Transverse colon (tissue), 4 donors: Measurements from ENCODE around the gene GORAB. TPM values are rescaled to one million over a fixed set of nuclear protein-coding genes. Genes with fewer than 3 reads are reported as not detected.

Experiments used
- DNase-seq: peaks from one replicate; pipeline ENCODE4 v3.0.0-alpha.2; 2019
- H3K27ac ChIP-seq, 4 donors: fragments of 200-600 bp; sonication (generic); 2 replicates each; pipeline ENCODE4 v1.5.1; 2016 to 2018; ENCODE audit warnings: inconsistent platforms in 4 of 4
- H3K27me3 ChIP-seq: fragments of 200-600 bp; sonication (generic); 2 replicates; pipeline ENCODE4 v1.5.1; 2017; ENCODE audit warnings: inconsistent platforms
- H3K36me3 ChIP-seq, 4 donors: fragments of 200-600 bp; sonication (generic); 2 replicates each; pipeline ENCODE4 v1.5.1; 2017 to 2019; ENCODE audit warnings: inconsistent platforms in 4 of 4
- H3K4me1 ChIP-seq, 4 donors: fragments of 200-600 bp; sonication (generic); 2 replicates each; pipeline ENCODE4 v1.5.1; 2017 to 2020; ENCODE audit warnings: inconsistent platforms in 4 of 4
- H3K4me3 ChIP-seq, 4 donors: fragments of 200-600 bp; sonication (generic); 1 replicate in 1 of 4; 2 replicates in 3 of 4; pipeline versions ENCODE4 v1.5.1 to v1.6.1; 2017 to 2019; ENCODE audit warnings: inconsistent platforms in 4 of 4
- H3K9me3 ChIP-seq, 2 donors: fragments of 200-600 bp; sonication (generic); 2 replicates each; pipeline ENCODE4 v1.5.1; 2017 to 2019; ENCODE audit warnings: inconsistent platforms in 2 of 2
- EP300 ChIP-seq: sonication (generic); formaldehyde crosslinking; IDR thresholded peaks from one replicate; pipeline ENCODE4 v1.6.1; 2017; ENCODE audit warnings: antibody characterized with exemption, low read depth
- POLR2A ChIP-seq: fragments of 450-650 bp; IDR thresholded peaks from one replicate; pipeline ENCODE4 v1.6.1; 2016; ENCODE audit warnings: antibody characterized with exemption, mild to moderate bottlenecking, moderate library complexity
- POLR2AphosphoS5 ChIP-seq, 3 donors: sonication (generic); formaldehyde crosslinking; IDR thresholded peaks; one replicate each; pipeline ENCODE4 v1.6.1; 2016; ENCODE audit warnings: antibody characterized with exemption in 3 of 3
- WGBS, 2 donors: methylation state at CpG; one replicate each; pipeline ENCODE4 v1.1.5; 2018; ENCODE audit warnings: low coverage in 1 of 2; 5-methylcytosine and 5-hydroxymethylcytosine counted together
- in situ Hi-C, 4 donors: fragments of 200-750 bp; cut with MboI; loops; one replicate each; pipeline versions ENCODE4 v1.15.0 to v1.15.1; 2017; ENCODE audit warnings: low sequenced_read_pairs in 3 of 4, low pct_ligation_motif_present in 1 of 4, low pct_unique_long_range_greater_than_20kb in 1 of 4
- intact Hi-C: fragments of 100-400 bp; cut with DNase I; formaldehyde crosslinking; loops from one replicate; pipeline ENCODE4 v1.15.1; 2023; ENCODE audit warnings: low total_unique reads
- total RNA-seq, 4 donors: library from RNA; depleted of rRNA; stranded (reverse); fragments of >200 nt; gene quantifications; one replicate each; pipeline ENCODE4 v1.1.0, GENCODE V29; 2016
- TF ChIP-seq, protein P1 (sequence below), 5 experiments: fragments of 200-600 bp in 3 of 5; fragments of 450-650 bp in 2 of 5; sonication (generic) in 3 of 5; IDR thresholded peaks; 1 replicate in 2 of 5; 2 replicates in 3 of 5; pipeline ENCODE4 v1.5.1; 2016 to 2017; ENCODE audit warnings: antibody characterized with exemption in 5 of 5, inconsistent platforms in 3 of 5, mild to moderate bottlenecking in 2 of 5, moderate library complexity in 1 of 5

The GORAB gene
- total RNA-seq, 4 donors from 2014 or later = 8.2 to 83.0 (median 29.9) TPM

- Histone ChIP-seq H3K4me3 (no peak overlapping the region), H3K4me1 (no peaks in the 10 kb centered on the region), H3K36me3 (peaks cover 0 to 8% (median 0%) of the 10 kb centered on the region in 4 donors), H3K9me3 (no peaks in the 10 kb centered on the region), H3K27me3 (no peaks in the 10 kb centered on the region), H3K27ac (peak overlapping the region in 2 of 4 donors; percentile 32 to 55)
- intact Hi-C loops (no loop called here), in situ Hi-C loops (no loop called here)
- DNase-seq = no peak
- TF ChIP-seq POLR2A (no peak), POLR2AphosphoS5 (IDR thresholded peaks at IDR 0.05) (peak in 1 of 3 donors; percentile 47)
Observed at GRCh38 chr1:170556917-170557316, 25.0 kb downstream of the GORAB start.

- Histone ChIP-seq H3K27me3 (no peaks in the 10 kb centered on the region), H3K9me3 (no peaks in the 10 kb centered on the region), H3K27ac (no peak overlapping the region), H3K36me3 (peaks cover 0 to under 1% (median 0%) of the 10 kb centered on the region in 4 donors), H3K4me3 (no peak overlapping the region), H3K4me1 (no peaks in the 10 kb centered on the region)
- intact Hi-C loops (no loop called here), in situ Hi-C loops (no loop called here)
- WGBS, 2 donors = 91 to 100% methylated on average over 1 to 5 of the region's 5 CpGs
- DNase-seq = no peak
- no peak for TF ChIP-seq POLR2A
- no peak for TF ChIP-seq POLR2AphosphoS5 (IDR thresholded peaks at IDR 0.05)
- TF ChIP-seq EP300 = no peak
- TF ChIP-seq, protein P1, sequence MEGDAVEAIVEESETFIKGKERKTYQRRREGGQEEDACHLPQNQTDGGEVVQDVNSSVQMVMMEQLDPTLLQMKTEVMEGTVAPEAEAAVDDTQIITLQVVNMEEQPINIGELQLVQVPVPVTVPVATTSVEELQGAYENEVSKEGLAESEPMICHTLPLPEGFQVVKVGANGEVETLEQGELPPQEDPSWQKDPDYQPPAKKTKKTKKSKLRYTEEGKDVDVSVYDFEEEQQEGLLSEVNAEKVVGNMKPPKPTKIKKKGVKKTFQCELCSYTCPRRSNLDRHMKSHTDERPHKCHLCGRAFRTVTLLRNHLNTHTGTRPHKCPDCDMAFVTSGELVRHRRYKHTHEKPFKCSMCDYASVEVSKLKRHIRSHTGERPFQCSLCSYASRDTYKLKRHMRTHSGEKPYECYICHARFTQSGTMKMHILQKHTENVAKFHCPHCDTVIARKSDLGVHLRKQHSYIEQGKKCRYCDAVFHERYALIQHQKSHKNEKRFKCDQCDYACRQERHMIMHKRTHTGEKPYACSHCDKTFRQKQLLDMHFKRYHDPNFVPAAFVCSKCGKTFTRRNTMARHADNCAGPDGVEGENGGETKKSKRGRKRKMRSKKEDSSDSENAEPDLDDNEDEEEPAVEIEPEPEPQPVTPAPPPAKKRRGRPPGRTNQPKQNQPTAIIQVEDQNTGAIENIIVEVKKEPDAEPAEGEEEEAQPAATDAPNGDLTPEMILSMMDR (IDR thresholded peaks at IDR 0.05) = no peak
Observed at GRCh38 chr1:170558731-170559130, 26.8 kb downstream of the GORAB start.

- Histone ChIP-seq H3K27ac (no peak overlapping the region), H3K4me3 (no peak overlapping the region), H3K36me3 (no peaks in the 10 kb centered on the region), H3K9me3 (no peaks in the 10 kb centered on the region), H3K27me3 (no peaks in the 10 kb centered on the region), H3K4me1 (no peaks in the 10 kb centered on the region)
- TF ChIP-seq, protein P1 (IDR thresholded peaks at IDR 0.05) = no peak
- no peak for TF ChIP-seq POLR2AphosphoS5 (IDR thresholded peaks at IDR 0.05)
- TF ChIP-seq POLR2A = no peak
- no peak for TF ChIP-seq EP300
- intact Hi-C loops (no loop called here), in situ Hi-C loops (no loop called here)
- 90 to 94% methylated on average over 2 of the region's 2 CpGs for WGBS, 2 donors
- DNase-seq = no peak
Observed at GRCh38 chr1:170559166-170559565, 27.2 kb downstream of the GORAB start.

GRCh38 chr1:170560681-170561285 is 28.8 kb downstream of the GORAB start:
- H3K27ac ChIP-seq = no peak overlapping the region
- H3K9me3 ChIP-seq = no peaks in the 10 kb centered on the region
- in situ Hi-C loops (no loop called here), intact Hi-C loops (no loop called here)
- H3K36me3 ChIP-seq = no peaks in the 10 kb centered on the region
- TF ChIP-seq EP300 = no peak
- no peaks in the 10 kb centered on the region for H3K27me3 ChIP-seq
- WGBS, 2 donors = 78 to 93% methylated on average over 4 of the region's 4 CpGs
- DNase-seq = no peak
- H3K4me1 ChIP-seq = no peaks in the 10 kb centered on the region
- no peak overlapping the region for H3K4me3 ChIP-seq

DNA sequence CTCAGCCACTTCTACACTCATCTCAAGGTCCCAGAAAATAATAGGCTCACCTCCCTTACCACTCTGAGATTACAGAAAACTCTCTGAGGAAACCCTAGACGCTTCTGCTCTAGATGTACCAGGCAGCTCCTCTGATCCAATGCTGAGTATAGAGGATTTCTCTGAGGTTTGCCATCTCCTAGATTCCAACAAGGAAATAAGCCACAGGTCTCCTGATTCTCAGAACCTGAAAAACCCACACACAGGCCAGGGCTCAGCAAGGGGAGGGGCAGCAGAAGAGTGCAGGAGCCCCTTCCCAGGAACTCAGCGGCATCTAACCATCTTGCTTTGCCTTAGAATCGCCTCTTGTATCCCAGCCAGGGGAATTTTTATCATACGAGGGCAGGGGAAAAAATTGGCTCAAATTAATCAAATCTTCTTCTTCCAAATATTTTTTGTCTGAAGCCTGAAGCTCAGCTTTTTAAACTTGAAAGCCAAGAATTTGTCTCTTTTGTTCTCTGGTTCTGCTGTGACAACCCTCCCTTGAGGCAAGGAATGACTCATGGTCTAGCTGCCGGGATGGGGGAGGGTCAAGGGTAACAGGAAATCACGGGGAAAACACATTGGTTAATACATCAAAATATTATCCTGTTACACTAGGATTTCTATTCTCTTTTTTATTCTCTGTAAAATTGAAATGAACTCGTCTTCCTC is 30.8 kb downstream of the GORAB start:
- Histone ChIP-seq H3K27me3 (no peaks in the 10 kb centered on the region), H3K9me3 (no peaks in the 10 kb centered on the region), H3K4me1 (no peaks in the 10 kb centered on the region), H3K4me3 (no peak overlapping the region), H3K27ac (peak overlapping the region in 3 of 4 donors; percentile 22 to 50 (median 35)), H3K36me3 (no peaks in the 10 kb centered on the region)
- intact Hi-C loops (no loop called here), in situ Hi-C loops (no loop called here)
- WGBS, 2 donors = 42 to 51% methylated on average over 4 to 7 of the region's 7 CpGs
- DNase-seq = no peak
- peak in 1 of 3 donors; percentile 9 for TF ChIP-seq POLR2AphosphoS5 (IDR thresholded peaks at IDR 0.05)
- TF ChIP-seq POLR2A = no peak
